Left ventricle myocardium inferior (tissue), 1 donor: ENCODE measurements around the gene WDR12. TPM values are rescaled to one million over a fixed set of nuclear protein-coding genes. Genes with fewer than 3 reads are reported as not detected.
"Not testable (repeated sequence)": the region's sequence is repeated elsewhere in the genome, so short reads cannot be mapped to it uniquely, and the experiment has no call there.

Experiments
- DNase-seq: peaks from one replicate; pipeline ENCODE4 v3.0.0-alpha.2; 2020
- H3K27ac ChIP-seq: fragments of 200-600 bp; replicated peaks from 2 replicates; pipeline ENCODE4 v1.8.0; 2021
- H3K27me3 ChIP-seq: fragments of 200-600 bp; 2 replicates; pipeline ENCODE4 v1.8.0; 2021; ENCODE audit warnings: low read depth
- H3K36me3 ChIP-seq: fragments of 200-600 bp; 2 replicates; pipeline ENCODE4 v1.8.0; 2021
- H3K4me1 ChIP-seq: fragments of 200-600 bp; 2 replicates; pipeline ENCODE4 v1.8.0; 2021
- H3K4me3 ChIP-seq: fragments of 200-600 bp; 2 replicates; pipeline ENCODE4 v1.8.0; 2021; ENCODE audit warnings: mild to moderate bottlenecking, moderate library complexity
- H3K9me3 ChIP-seq: fragments of 200-600 bp; replicated peaks from 2 replicates; pipeline ENCODE4 v1.8.0; 2021
- intact Hi-C: fragments of 100-400 bp; cut with micrococcal nuclease; formaldehyde crosslinking; loops from one replicate; pipeline ENCODE4 v1.11.0; 2022
- long read RNA-seq: library from polyadenylated mRNA; unstranded; transcript quantifications from one replicate; pipeline ENCODE4 v2.0.0, GENCODE V29; 2021
- total RNA-seq: library from RNA; stranded (reverse); fragmentation: NEBNext Ultra II Directional; extraction: Animal tissue kit (Norgen Biotek cat#: 25700); gene quantifications from one replicate; pipeline ENCODE4 v1.2.1, GENCODE V29; 2021
- TF ChIP-seq, protein P1 (sequence below): fragments of 200-600 bp; IDR thresholded peaks from 2 replicates; pipeline ENCODE4 v1.8.0; 2021; ENCODE audit warnings: antibody characterized with exemption, mild to moderate bottlenecking, borderline replicate concordance
- donor health status: DM: no; HTN: yes; CAD: no; lungs with severe emphysema.

The WDR12 gene
- total RNA-seq, result 62.4 TPM
- long read RNA-seq, full-length matches to known transcripts, result 24 of 26 reads
- long read RNA-seq, partial matches to known transcripts, result 0 of 26 reads
- long read RNA-seq, other reads (novel, unspliced or antisense), result 2 of 26 reads

DNA sequence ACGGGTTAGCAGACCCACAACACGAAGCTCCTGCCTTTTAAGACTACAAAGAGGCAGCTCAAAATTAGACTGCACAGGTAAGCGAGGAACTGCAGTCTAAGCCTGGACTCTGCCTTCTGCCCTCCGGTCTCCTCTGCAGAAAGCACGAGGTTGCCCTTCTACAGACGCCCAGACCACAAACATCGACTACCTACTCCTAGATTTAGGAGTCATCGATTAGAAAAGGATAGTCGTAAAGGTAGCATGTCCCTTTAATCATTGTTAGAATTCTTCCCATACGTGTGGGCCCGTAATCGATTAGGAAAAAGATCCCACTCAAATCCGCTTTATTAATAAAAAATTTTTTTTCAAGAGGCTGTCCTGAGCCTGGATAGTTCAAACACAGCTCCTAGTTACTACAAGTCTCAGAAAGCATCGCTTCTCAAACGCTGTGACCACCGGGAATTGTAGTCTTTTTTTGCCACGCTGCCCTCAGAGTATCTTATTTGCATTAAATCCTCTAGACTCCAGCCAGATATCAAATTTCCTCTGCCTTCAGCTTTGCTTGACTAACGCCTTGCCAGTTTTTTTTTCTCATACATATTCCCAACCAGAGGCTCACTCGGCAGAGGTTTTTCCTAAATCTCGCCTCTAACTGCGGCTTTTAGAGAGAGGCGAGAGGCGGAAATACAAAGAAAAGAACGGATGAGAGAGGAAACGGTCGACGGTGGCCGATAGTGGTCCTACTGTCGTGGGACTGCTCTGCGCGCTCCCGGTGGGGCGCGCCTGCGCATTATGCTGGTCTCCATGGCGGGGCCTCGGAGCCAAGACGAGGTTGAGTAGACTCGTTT is at the start of gene WDR12, which contains the start of gene CARF:
WDR12 (minus strand) TSS at position 162 of the 830 bp plus-strand sequence. CDS start 197 bp downstream, outside the sequence.
CARF (plus strand) TSS at position 764 of the 830 bp plus-strand sequence. CDS start 29,628 bp downstream, outside the sequence.
- Histone ChIP-seq H3K4me1 (peaks cover 43% of the 10 kb centered on the region), H3K36me3 (peaks cover 1% of the 10 kb centered on the region), H3K9me3 (no peaks in the 10 kb centered on the region), H3K27ac (peak within 1 kb of the TSS; percentile 89), H3K27me3 (no peaks in the 10 kb centered on the region), H3K4me3 (peak within 1 kb of the TSS; percentile 82)
- DNase-seq, result peak; percentile 94
- intact Hi-C loops, result no loop called here
- TF ChIP-seq, protein P1, sequence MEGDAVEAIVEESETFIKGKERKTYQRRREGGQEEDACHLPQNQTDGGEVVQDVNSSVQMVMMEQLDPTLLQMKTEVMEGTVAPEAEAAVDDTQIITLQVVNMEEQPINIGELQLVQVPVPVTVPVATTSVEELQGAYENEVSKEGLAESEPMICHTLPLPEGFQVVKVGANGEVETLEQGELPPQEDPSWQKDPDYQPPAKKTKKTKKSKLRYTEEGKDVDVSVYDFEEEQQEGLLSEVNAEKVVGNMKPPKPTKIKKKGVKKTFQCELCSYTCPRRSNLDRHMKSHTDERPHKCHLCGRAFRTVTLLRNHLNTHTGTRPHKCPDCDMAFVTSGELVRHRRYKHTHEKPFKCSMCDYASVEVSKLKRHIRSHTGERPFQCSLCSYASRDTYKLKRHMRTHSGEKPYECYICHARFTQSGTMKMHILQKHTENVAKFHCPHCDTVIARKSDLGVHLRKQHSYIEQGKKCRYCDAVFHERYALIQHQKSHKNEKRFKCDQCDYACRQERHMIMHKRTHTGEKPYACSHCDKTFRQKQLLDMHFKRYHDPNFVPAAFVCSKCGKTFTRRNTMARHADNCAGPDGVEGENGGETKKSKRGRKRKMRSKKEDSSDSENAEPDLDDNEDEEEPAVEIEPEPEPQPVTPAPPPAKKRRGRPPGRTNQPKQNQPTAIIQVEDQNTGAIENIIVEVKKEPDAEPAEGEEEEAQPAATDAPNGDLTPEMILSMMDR, result no peak

DNA sequence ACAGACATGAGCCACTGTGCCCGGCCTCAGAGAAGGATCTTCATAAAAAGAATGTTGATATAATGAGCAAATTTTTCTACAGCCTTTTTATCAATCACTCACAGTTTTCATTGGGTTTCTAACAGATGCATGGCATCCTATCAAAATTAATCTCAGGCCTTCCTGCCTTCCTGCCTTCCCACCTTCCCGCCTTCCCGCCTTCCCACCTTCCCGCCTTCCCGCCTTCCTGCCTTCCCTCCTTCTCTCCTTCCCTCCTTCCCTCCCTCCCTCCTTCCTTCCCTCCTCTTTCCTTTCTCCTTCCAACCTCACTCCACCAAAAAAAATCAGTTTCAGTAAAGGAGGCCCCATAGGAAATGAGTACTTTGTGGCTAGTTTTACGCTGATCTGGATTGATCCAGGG is 49.1 kb upstream of the WDR12 start:
- intact Hi-C loops, result no loop called here
- no peak overlapping the region for H3K27ac ChIP-seq
- H3K4me3 ChIP-seq, result no peak overlapping the region
- no peaks in the 10 kb centered on the region for H3K4me1 ChIP-seq
- peaks cover 54% of the 10 kb centered on the region for H3K36me3 ChIP-seq
- H3K27me3 ChIP-seq, result no peaks in the 10 kb centered on the region
- no peaks in the 10 kb centered on the region for H3K9me3 ChIP-seq
- no peak for DNase-seq
- TF ChIP-seq, protein P1, result no peak

DNA sequence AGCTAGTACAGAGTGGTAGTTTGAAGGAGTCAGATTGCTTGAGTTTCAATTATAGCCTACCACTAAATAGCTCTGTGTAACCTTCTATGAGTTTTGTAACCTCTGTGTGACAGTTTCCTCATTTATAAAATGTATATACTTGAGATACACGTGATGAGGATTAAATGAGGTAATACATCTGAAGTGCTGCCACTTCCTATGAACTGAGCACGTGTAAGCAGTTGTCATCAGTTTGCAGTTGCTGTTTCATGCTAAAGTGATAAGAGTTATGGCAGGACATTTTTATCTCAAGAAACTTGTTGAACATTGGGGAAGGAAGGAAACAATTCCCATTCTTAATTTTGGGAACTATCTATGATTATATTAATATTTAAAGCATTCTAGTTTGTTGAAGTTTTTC is 39.1 kb upstream of the WDR12 start:
- no peak overlapping the region for H3K4me3 ChIP-seq
- TF ChIP-seq, protein P1, result no peak
- H3K27me3 ChIP-seq, result no peaks in the 10 kb centered on the region
- peaks cover 55% of the 10 kb centered on the region for H3K36me3 ChIP-seq
- intact Hi-C loops, result no loop called here
- no peaks in the 10 kb centered on the region for H3K4me1 ChIP-seq
- DNase-seq, result no peak
- H3K27ac ChIP-seq, result no peak overlapping the region
- H3K9me3 ChIP-seq, result peaks cover 24% of the 10 kb centered on the region

DNA sequence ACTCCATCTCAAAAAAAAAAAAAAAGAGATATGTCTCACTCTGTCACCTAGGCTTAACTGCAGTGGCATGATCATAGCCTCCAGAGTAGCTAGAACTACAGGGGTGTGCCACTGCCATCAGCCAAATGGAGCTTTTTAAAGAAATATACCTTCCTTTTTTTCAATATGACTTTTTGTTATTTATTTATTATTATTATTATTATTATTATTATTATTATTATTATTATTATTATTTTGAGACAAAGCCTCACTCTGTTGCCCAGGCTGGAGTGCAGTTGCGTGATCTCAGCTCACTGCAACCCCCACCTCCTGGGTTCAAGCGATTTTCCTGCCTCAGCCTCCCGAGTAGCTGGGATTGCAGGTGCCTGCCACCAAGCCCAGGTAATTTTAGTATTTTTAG is 37.9 kb upstream of the WDR12 start:
- Histone ChIP-seq H3K9me3 (peaks cover 29% of the 10 kb centered on the region), H3K36me3 (peaks cover 53% of the 10 kb centered on the region)
- DNase-seq, H3K4me3 ChIP-seq, H3K4me1 ChIP-seq, intact Hi-C loops, H3K27me3 ChIP-seq, H3K27ac ChIP-seq: not testable (repeated sequence)

DNA sequence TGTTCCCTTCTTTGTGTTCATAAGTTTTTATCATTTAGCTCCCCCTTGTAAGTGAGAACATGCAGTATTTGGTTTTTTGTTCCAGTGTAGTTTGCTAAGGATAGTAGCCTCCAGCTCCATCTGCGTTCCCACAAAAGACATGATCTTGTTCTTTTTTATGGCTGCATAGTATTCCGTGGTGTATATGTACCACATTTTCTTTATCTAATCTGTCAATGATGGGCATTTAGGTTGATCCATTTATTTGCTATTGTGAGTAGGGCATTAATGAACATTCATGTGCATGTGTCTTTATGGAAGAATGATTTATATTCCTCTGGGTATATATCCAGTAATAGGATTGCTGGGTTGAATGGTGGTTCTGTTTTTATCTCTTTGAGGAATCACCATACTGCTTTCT is 34.0 kb upstream of the WDR12 start:
- intact Hi-C loops, result no loop called here
- Histone ChIP-seq H3K9me3 (peaks cover 29% of the 10 kb centered on the region), H3K36me3 (peaks cover 54% of the 10 kb centered on the region), H3K4me3 (no peak overlapping the region), H3K27ac (no peak overlapping the region), H3K27me3 (no peaks in the 10 kb centered on the region), H3K4me1 (no peaks in the 10 kb centered on the region)
- DNase-seq, result no peak
- TF ChIP-seq, protein P1, result no peak

DNA sequence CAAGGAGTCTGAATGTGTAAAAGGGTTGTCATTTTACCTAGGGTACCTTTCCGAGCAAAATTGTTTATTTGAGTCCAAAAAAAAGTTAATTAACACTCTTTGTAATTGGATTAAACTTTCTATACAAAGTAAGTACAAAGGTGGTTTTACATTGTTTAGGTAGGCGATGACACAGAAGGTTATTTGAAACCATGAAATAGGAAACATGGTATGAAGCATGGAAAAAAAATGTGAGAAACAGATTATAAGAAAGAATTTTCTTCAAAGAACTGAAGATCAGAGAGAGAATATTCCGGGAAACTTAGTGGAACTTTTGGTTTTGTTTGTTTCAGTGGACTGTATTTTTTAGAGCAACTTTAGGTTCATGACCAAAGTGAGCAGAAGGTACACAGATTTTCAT is 33.3 kb upstream of the WDR12 start:
- Histone ChIP-seq H3K36me3 (peaks cover 54% of the 10 kb centered on the region), H3K4me1 (no peaks in the 10 kb centered on the region), H3K27me3 (no peaks in the 10 kb centered on the region), H3K9me3 (peaks cover 29% of the 10 kb centered on the region), H3K27ac (no peak overlapping the region), H3K4me3 (no peak overlapping the region)
- no peak for DNase-seq
- TF ChIP-seq, protein P1, result no peak
- intact Hi-C loops, result no loop called here
